HEK293T (cell line): Measurements from ENCODE around the gene CNGB1.

Source experiments
- CTCF ChIA-PET: fragments of 350-600 bp; formaldehyde crosslinking; extraction: SDS; loops from one replicate; lab custom pipeline; 2021; ENCODE audit warnings: antibody characterized with exemption, inconsistent platforms; lab: Yijun Ruan, JAX
- POLR2A ChIA-PET: fragments of 350-600 bp; formaldehyde crosslinking; extraction: SDS; loops from one replicate; lab custom pipeline; 2020; ENCODE audit warnings: antibody characterized with exemption, inconsistent platforms; lab: Yijun Ruan, JAX
- DNase-seq: peaks from one replicate; pipeline ENCODE4 v3.0.0; 2012; ENCODE audit warnings: mixed read lengths; ENCODE audit errors: extremely low spot score
- ARNT ChIP-seq: fragments of 450-650 bp; IDR thresholded peaks from 2 replicates; pipeline ENCODE4 v1.6.1; 2017; ENCODE audit warnings: mild to moderate bottlenecking
- BHLHE40 ChIP-seq: fragments of 450-650 bp; IDR thresholded peaks from 2 replicates; pipeline ENCODE4 v1.6.1; 2016; ENCODE audit warnings: mild to moderate bottlenecking, moderate library complexity, borderline replicate concordance
- CTBP1 ChIP-seq: fragments of 450-650 bp; IDR thresholded peaks from 2 replicates; pipeline ENCODE4 v1.6.1; 2016; ENCODE audit warnings: borderline replicate concordance
- ELF4 ChIP-seq: fragments of 450-650 bp; IDR thresholded peaks from 2 replicates; pipeline ENCODE4 v1.6.1; 2017; ENCODE audit warnings: antibody characterized with exemption
- FOXA1 ChIP-seq: fragments of 450-650 bp; IDR thresholded peaks from 2 replicates; pipeline ENCODE4 v1.6.1; 2016; ENCODE audit warnings: mild to moderate bottlenecking
- FOXK2 ChIP-seq: fragments of 450-650 bp; IDR thresholded peaks from 2 replicates; pipeline ENCODE4 v1.6.1; 2016; ENCODE audit warnings: mild to moderate bottlenecking
- FOXM1 ChIP-seq: fragments of 450-650 bp; IDR thresholded peaks from 2 replicates; pipeline ENCODE4 v1.6.1; 2017; ENCODE audit warnings: mild to moderate bottlenecking, borderline replicate concordance
- HDGF ChIP-seq: fragments of 450-650 bp; IDR thresholded peaks from 2 replicates; pipeline ENCODE4 v1.6.1; 2017; ENCODE audit warnings: antibody characterized with exemption, borderline replicate concordance
- L3MBTL2 ChIP-seq: fragments of 450-650 bp; conservative IDR thresholded peaks from 2 replicates; pipeline ENCODE4 v1.6.1; 2016; ENCODE audit warnings: mild to moderate bottlenecking
- LEF1 ChIP-seq: fragments of 450-650 bp; IDR thresholded peaks from 2 replicates; pipeline ENCODE4 v1.6.1; 2017; ENCODE audit warnings: mild to moderate bottlenecking, borderline replicate concordance
- NFRKB ChIP-seq: fragments of 450-650 bp; IDR thresholded peaks from 2 replicates; pipeline ENCODE4 v1.6.1; 2016; ENCODE audit warnings: mild to moderate bottlenecking, moderate library complexity
- SP1 ChIP-seq: fragments of 450-650 bp; IDR thresholded peaks from 2 replicates; pipeline ENCODE4 v1.6.1; 2017
- SUZ12 ChIP-seq: fragments of 450-650 bp; IDR thresholded peaks from 2 replicates; pipeline ENCODE4 v1.6.1; 2016; ENCODE audit warnings: mild to moderate bottlenecking
- TARDBP ChIP-seq: fragments of 450-650 bp; IDR thresholded peaks from 2 replicates; pipeline ENCODE4 v1.6.1; 2016
- ZNF384 ChIP-seq: fragments of 450-650 bp; IDR thresholded peaks from 2 replicates; pipeline ENCODE4 v1.6.1; 2016
- TF ChIP-seq, protein P1 (sequence below): fragments of 450-650 bp; IDR thresholded peaks from 2 replicates; pipeline ENCODE4 v1.6.1; 2016

Gene CNGB1

DNA sequence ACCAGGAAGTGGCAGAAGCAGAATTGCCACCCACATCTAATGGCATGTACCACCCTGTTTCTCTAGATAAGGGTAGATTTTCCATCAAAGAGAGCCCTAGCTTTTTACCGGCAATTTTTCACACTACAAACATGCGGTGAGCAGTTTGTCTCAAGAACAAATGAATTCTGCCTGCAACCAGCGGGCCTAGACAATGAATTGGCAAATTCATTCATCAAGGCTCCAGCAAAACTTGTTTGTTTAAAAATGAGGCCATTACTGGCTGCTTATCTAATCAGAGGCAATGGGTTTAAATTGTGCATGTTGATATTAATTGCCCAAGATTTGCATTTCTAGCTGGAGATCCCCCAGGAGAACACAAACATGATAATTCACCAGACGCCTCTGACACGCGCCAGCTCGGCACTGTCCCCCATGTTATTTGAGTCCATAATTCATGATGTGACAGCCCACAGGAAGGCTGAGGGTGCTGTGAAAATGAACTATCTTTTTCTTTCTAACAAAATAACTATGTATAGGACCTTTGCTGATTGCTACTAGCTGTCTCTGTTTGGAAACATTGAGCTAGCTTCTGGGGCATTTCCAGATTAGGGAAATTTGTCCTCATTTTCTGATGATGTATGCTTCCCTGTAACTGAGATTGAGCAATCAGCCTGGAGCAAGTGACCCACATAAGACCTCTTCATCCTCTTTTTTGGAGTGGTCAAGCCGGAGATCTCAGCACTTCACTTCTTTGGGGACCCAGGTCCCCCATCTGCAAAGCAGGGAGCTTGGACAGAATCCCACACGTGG, 80.8 kb downstream of the CNGB1 start:
- CTCF ChIA-PET = interaction anchor here (0.6 kb wide), 1 partner anchor 239 kb away, joined by 3 read pairs; the partner anchor contains the start of gene CFAP20
- POLR2A ChIA-PET = no interaction called here
- TF ChIP-seq SUZ12 (no peak), FOXK2 (no peak), ELF4 (no peak), NFRKB (no peak)
- TF ChIP-seq, protein P1, sequence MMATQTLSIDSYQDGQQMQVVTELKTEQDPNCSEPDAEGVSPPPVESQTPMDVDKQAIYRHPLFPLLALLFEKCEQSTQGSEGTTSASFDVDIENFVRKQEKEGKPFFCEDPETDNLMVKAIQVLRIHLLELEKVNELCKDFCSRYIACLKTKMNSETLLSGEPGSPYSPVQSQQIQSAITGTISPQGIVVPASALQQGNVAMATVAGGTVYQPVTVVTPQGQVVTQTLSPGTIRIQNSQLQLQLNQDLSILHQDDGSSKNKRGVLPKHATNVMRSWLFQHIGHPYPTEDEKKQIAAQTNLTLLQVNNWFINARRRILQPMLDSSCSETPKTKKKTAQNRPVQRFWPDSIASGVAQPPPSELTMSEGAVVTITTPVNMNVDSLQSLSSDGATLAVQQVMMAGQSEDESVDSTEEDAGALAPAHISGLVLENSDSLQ = no peak
- no peak for DNase-seq

DNA sequence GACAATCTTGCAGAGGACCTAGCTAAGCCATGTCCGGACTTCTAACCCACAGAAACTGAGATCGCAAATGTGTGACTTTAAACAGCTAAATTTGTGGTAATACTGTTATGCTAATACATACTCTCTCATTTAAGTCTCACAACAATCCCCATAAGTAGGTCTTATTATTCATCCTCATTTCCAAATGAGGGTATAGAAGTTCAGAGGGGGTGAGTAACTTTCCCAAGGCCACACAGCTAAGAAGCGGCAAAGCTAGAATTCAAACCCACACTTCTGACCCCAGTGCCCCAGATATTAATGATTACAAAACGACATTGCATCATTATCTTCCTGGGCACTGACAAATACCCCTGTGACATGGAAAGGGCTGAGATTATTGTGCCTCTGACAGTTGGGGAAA, 81.4 kb downstream of the CNGB1 start:
- CTCF ChIA-PET = no interaction called here
- TF ChIP-seq ZNF384 (no peak), LEF1 (no peak), CTBP1 (no peak), ELF4 (no peak), ARNT (no peak), FOXM1 (no peak), SUZ12 (no peak), L3MBTL2 (no peak), NFRKB (no peak), FOXK2 (no peak), TARDBP (no peak), FOXA1 (no peak), HDGF (no peak), SP1 (no peak)
- TF ChIP-seq, protein P1 = no peak
- POLR2A ChIA-PET = no interaction called here
- no peak for DNase-seq

DNA sequence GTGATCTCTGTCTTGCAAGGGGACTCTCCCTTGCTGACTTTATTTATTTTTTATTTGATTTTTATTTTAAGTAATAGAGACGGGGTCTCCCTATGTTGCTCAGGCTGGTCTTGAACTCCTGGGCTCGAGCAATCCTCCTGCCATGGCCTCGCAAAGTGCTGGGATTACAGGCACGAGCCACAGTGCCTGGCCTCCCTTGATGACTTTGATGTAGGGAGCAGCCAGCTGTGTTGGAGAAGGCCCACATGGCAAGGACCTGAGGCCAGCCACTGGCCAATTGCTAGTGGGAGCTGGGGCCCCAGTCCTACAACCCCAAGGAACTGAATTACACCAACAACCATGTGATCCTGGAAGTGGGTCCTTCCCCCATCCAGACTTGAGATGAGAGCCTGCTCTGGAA, 81.8 kb downstream of the CNGB1 start:
- DNase-seq = no peak
- TF ChIP-seq SUZ12 (no peak), FOXM1 (no peak), TARDBP (no peak), ZNF384 (no peak), SP1 (no peak), BHLHE40 (no peak)
- TF ChIP-seq, protein P1 = no peak
- ChIA-PET CTCF (no interaction called here), POLR2A (no interaction called here)

DNA sequence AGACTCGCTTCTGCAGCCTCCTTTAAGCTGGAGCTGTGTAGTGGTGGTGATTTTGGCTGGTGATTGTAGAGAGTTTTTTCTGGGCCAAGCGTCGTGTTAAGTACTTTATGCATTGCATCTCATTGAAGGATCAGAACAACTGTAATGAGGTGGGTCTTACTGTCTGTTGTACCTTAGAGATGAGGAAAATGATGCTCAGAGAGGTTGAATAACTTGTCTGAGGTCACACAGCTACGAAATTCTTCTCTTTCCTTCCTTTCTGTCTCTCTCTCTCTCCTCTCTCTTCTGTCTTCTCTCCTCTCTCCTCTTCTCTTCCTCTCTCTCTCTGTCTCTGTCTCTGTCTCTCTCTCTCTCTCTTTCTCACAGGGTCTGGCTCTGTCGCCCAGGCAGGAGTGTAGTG, 82.8 kb downstream of the CNGB1 start:
- CTCF ChIA-PET = no interaction called here
- no peak for TF ChIP-seq FOXM1
- no peak for TF ChIP-seq HDGF
- no peak for TF ChIP-seq CTBP1
- TF ChIP-seq ELF4 = no peak
- no peak for TF ChIP-seq NFRKB
- no peak for TF ChIP-seq BHLHE40
- TF ChIP-seq FOXA1 = no peak
- no peak for DNase-seq
- POLR2A ChIA-PET = no interaction called here

DNA sequence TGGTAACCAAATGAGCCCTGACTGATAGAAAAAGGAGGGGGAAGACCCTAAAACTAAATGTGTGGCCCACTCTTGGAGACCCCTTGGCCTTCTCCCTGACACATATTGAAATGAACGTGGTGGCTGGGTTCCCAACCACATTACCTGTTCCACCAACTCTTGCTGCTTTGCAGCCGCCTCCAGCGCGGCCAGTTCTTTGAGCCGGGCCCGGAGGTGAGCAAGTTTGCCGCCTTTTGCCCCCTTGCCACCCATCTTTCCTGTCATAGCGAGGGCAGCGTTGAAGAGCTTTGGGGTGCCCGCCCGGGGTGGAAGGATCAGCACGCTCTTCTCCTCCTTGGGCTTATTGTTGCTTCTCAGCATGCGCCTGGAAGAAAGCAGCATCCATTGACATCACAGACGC, 83.2 kb downstream of the CNGB1 start:
- no peak for TF ChIP-seq SUZ12
- TF ChIP-seq, protein P1 = no peak
- no peak for TF ChIP-seq FOXK2
- CTCF ChIA-PET = no interaction called here
- DNase-seq = no peak
- POLR2A ChIA-PET = no interaction called here

DNA sequence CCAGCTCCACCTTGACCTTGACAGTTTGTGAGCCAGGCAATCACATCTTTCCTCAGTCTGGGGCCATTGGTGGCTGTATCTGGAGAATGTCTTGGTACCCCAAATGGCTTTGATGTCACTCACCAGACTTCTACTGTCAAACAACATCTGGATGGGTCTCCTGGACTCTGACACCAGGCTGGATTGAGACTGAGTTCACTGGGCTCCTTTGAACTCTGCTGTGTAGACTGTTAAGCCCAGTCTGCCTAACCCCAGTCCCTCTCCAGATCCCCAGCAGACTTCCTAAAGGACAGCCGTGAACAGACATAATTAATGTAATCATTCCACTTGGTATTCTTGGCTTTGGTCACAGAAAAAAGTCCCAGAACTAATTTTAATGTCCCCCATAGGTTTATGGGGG, 84.5 kb downstream of the CNGB1 start:
- CTCF ChIA-PET = no interaction called here
- TF ChIP-seq LEF1 = no peak
- TF ChIP-seq ZNF384 = no peak
- no peak for TF ChIP-seq TARDBP
- no peak for TF ChIP-seq ARNT
- no peak for TF ChIP-seq L3MBTL2
- no peak for TF ChIP-seq ELF4
- no peak for TF ChIP-seq CTBP1
- no peak for TF ChIP-seq SP1
- TF ChIP-seq FOXK2 = no peak
- TF ChIP-seq FOXA1 = no peak
- TF ChIP-seq NFRKB = no peak
- TF ChIP-seq FOXM1 = no peak
- no peak for TF ChIP-seq HDGF
- no peak for TF ChIP-seq SUZ12
- POLR2A ChIA-PET = no interaction called here
- no peak for DNase-seq
